Epidermal melanocyte (primary cell): ENCODE results near the gene CTNNA3.

Experiments
- DNase-seq: peaks from one replicate; pipeline ENCODE4 v3.0.0; 2011; ENCODE audit warnings: low spot score; ENCODE audit not compliant: insufficient read length

Gene CTNNA3

GRCh38 chr10:65945061-65945460 lies 1750.9 kb downstream of the CTNNA3 start:
- DNase-seq, result no peak

- no peak for DNase-seq
Observed at GRCh38 chr10:65943451-65943850, 1752.5 kb downstream of the CTNNA3 start.

- no peak for DNase-seq
Observed at GRCh38 chr10:65940816-65941662, 1755.0 kb downstream of the CTNNA3 start.

GRCh38 chr10:65940105-65940504 lies 1755.9 kb downstream of the CTNNA3 start:
- no peak for DNase-seq

GRCh38 chr10:65931291-65932070 lies 1764.5 kb downstream of the CTNNA3 start:
- no peak for DNase-seq

GRCh38 chr10:65911151-65911835 lies 1784.7 kb downstream of the CTNNA3 start:
- DNase-seq, result no peak

GRCh38 chr10:65910209-65910608 lies 1785.8 kb downstream of the CTNNA3 start:
- DNase-seq, result no peak

- no peak for DNase-seq
Observed at GRCh38 chr10:65907199-65907712, 1788.7 kb downstream of the CTNNA3 start.

- no peak for DNase-seq
Observed at GRCh38 chr10:65903620-65904019, 1792.4 kb downstream of the CTNNA3 start.

- no peak for DNase-seq
Observed at GRCh38 chr10:65900271-65900670, 1795.7 kb downstream of the CTNNA3 start.

- DNase-seq, result no peak
Observed at GRCh38 chr10:65898055-65898454, 1797.9 kb downstream of the CTNNA3 start.

- no peak for DNase-seq
Observed at GRCh38 chr10:65894961-65895360, 1801.0 kb downstream of the CTNNA3 start.

GRCh38 chr10:65894379-65894778 lies 1801.6 kb downstream of the CTNNA3 start:
- DNase-seq, result no peak

GRCh38 chr10:65893676-65894075 lies 1802.3 kb downstream of the CTNNA3 start:
- DNase-seq, result no peak

GRCh38 chr10:65892284-65892683 lies 1803.7 kb downstream of the CTNNA3 start:
- DNase-seq, result no peak

GRCh38 chr10:65891073-65891981 lies 1804.7 kb downstream of the CTNNA3 start:
- DNase-seq, result no peak

- DNase-seq, result no peak
Observed at GRCh38 chr10:65864529-65864928, 1831.5 kb downstream of the CTNNA3 start.

GRCh38 chr10:65864036-65864435 lies 1832.0 kb downstream of the CTNNA3 start:
- no peak for DNase-seq
